OCI-LY7 (cell line): ENCODE results near the gene SLC6A17. TPM values are rescaled to one million over a fixed set of nuclear protein-coding genes. Genes with fewer than 3 reads are reported as not detected.

Experiments
- BruUV-seq: library from RNA; stranded (reverse); fragments of 400-500 nt; replicated peaks from 2 replicates; lab custom pipeline; 2021; lab: Mats Ljungman, UMichigan
- CTCF ChIA-PET: fragments of 300-600 bp; sonication (Branson Sonifier 250); formaldehyde crosslinking; loops from one replicate; lab custom pipeline; 2022; ENCODE audit warnings: antibody characterized with exemption; ENCODE audit not compliant: unreplicated experiment; lab: Charles Lee
- POLR2A ChIA-PET: fragments of 300-600 bp; sonication (Branson Sonifier 250); formaldehyde crosslinking; loops from one replicate; lab custom pipeline; 2022; ENCODE audit warnings: antibody characterized with exemption; lab: Charles Lee
- DNase-seq: peaks from one replicate; pipeline ENCODE4 v3.0.0-alpha.2; 2015; ENCODE audit warnings: low spot score
- H2AFZ ChIP-seq: fragments of 200-600 bp; sonication (generic), shearing (Covaris generic); 2 replicates; pipeline ENCODE4 v1.6.1; 2014; ENCODE audit warnings: mild to moderate bottlenecking, antibody characterized with exemption, low read length, moderate library complexity
- H3K27ac ChIP-seq: fragments of 200-600 bp; sonication (generic); 2 replicates; pipeline ENCODE4 v1.5.1; 2014; ENCODE audit warnings: mixed run types, low read depth, mild to moderate bottlenecking, moderate library complexity, low read length, inconsistent platforms; ENCODE audit not compliant: poor library complexity, severe bottlenecking
- H3K36me3 ChIP-seq: fragments of 200-600 bp; sonication (generic); 2 replicates; pipeline ENCODE4 v1.6.1; 2014; ENCODE audit warnings: mild to moderate bottlenecking, antibody characterized with exemption, low read length, moderate library complexity, mixed read lengths; ENCODE audit not compliant: insufficient read depth
- H3K4me1 ChIP-seq: fragments of 200-600 bp; sonication (generic); 2 replicates; pipeline ENCODE4 v1.5.1; 2014; ENCODE audit warnings: mild to moderate bottlenecking, low read length; ENCODE audit not compliant: insufficient read depth, poor library complexity, severe bottlenecking
- H3K4me2 ChIP-seq: fragments of 200-600 bp; sonication (generic); 2 replicates; pipeline ENCODE4 v1.6.1; 2014; ENCODE audit warnings: mild to moderate bottlenecking, low read length
- H3K4me3 ChIP-seq: fragments of 200-600 bp; sonication (generic); 2 replicates; pipeline ENCODE4 v1.5.1; 2014; ENCODE audit warnings: mild to moderate bottlenecking, low read depth, low read length; ENCODE audit not compliant: poor library complexity, severe bottlenecking
- H3K79me2 ChIP-seq: fragments of 200-600 bp; sonication (generic); 2 replicates; pipeline ENCODE4 v1.6.1; 2016; ENCODE audit warnings: low read depth, mild to moderate bottlenecking, low read length, moderate library complexity, mixed read lengths; ENCODE audit not compliant: insufficient read depth
- H3K9me2 ChIP-seq: fragments of 200-600 bp; sonication (generic); 2 replicates; pipeline ENCODE4 v1.6.1; 2016; ENCODE audit warnings: mild to moderate bottlenecking, low read length, mixed read lengths; ENCODE audit not compliant: insufficient read depth
- H3K9me3 ChIP-seq: fragments of 200-600 bp; sonication (generic); 2 replicates; pipeline ENCODE4 v1.6.1; 2014; ENCODE audit warnings: mild to moderate bottlenecking, mixed run types, low read length, mixed read lengths
- H4K20me1 ChIP-seq: fragments of 200-600 bp; sonication (generic); 2 replicates; pipeline ENCODE4 v1.6.1; 2014; ENCODE audit warnings: mild to moderate bottlenecking, antibody characterized with exemption, low read length, moderate library complexity, mixed read lengths; ENCODE audit not compliant: insufficient read depth
- EZH2phosphoT487 ChIP-seq: fragments of 200-600 bp; sonication (generic); IDR thresholded peaks from 2 replicates; pipeline ENCODE4 v1.6.1; 2018; ENCODE audit warnings: low read depth, borderline replicate concordance, mild to moderate bottlenecking, mixed run types, antibody characterized with exemption, low read length, moderate library complexity, mixed read lengths
- intact Hi-C: fragments of 100-400 bp; cut with micrococcal nuclease; formaldehyde crosslinking; loops from one replicate; pipeline ENCODE4 v1.10.0; 2022; ENCODE audit not compliant: unreplicated experiment
- total RNA-seq, 2 experiments: library from RNA; depleted of rRNA in 1 of 2; stranded (reverse); fragments of >200 nt in 1 of 2; shearing (Covaris generic) in 1 of 2; gene quantifications; 2 replicates each; pipeline ENCODE4 v1.2.3, GENCODE V29; 2014 to 2022
- TF ChIP-seq, protein P1 (sequence below): fragments of 200-600 bp; sonication (generic); conservative IDR thresholded peaks from 2 replicates; pipeline ENCODE4 v1.5.1; 2014; ENCODE audit warnings: mild to moderate bottlenecking, antibody characterized with exemption, low read length, moderate library complexity, mixed read lengths

Gene SLC6A17
- total RNA-seq, 2 experiments from 2014 or later: not detected

DNA sequence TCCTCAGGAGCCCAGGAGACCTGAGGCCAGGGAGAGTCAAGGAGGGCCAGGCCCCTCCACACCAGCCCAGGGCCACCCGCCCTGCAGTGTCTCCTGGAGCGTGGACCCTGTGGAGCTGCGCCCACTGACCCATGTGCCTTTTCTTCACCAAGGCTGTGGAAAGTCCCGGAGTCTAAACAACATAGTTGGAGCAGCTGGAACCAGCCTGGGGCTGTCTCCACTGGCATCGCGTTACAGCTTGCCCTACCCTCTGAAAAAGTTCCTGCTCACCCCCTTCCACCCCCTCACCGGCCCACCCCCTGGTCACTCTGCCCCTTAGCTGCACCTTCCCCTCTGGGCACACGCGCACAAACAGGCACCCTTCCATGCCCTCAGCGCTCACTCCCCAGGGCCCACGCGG, 78.1 kb downstream of the SLC6A17 start:
- Histone ChIP-seq H3K9me3 (no peaks in the 10 kb centered on the region), H3K4me3 (no peak overlapping the region), H3K36me3 (no peaks in the 10 kb centered on the region), H3K4me2 (no peak overlapping the region), H4K20me1 (no peaks in the 10 kb centered on the region), H3K4me1 (no peaks in the 10 kb centered on the region), H3K79me2 (no peaks in the 10 kb centered on the region), H2AFZ (no peak overlapping the region), H3K9me2 (no peaks in the 10 kb centered on the region), H3K27ac (no peak overlapping the region)
- ChIA-PET POLR2A (interaction anchor here (0.7 kb wide), 1 partner anchor 15 kb away, joined by 3 read pairs; no protein-coding TSS in a partner anchor), CTCF (interaction anchor here (0.6 kb wide), 1 partner anchor 48 kb away, joined by 3 read pairs; no protein-coding TSS in a partner anchor)
- intact Hi-C loops: no loop called here
- BruUV-seq: no TSS peak
- TF ChIP-seq, protein P1, sequence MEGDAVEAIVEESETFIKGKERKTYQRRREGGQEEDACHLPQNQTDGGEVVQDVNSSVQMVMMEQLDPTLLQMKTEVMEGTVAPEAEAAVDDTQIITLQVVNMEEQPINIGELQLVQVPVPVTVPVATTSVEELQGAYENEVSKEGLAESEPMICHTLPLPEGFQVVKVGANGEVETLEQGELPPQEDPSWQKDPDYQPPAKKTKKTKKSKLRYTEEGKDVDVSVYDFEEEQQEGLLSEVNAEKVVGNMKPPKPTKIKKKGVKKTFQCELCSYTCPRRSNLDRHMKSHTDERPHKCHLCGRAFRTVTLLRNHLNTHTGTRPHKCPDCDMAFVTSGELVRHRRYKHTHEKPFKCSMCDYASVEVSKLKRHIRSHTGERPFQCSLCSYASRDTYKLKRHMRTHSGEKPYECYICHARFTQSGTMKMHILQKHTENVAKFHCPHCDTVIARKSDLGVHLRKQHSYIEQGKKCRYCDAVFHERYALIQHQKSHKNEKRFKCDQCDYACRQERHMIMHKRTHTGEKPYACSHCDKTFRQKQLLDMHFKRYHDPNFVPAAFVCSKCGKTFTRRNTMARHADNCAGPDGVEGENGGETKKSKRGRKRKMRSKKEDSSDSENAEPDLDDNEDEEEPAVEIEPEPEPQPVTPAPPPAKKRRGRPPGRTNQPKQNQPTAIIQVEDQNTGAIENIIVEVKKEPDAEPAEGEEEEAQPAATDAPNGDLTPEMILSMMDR: no peak
- TF ChIP-seq EZH2phosphoT487: no peak
- DNase-seq: no peak

DNA sequence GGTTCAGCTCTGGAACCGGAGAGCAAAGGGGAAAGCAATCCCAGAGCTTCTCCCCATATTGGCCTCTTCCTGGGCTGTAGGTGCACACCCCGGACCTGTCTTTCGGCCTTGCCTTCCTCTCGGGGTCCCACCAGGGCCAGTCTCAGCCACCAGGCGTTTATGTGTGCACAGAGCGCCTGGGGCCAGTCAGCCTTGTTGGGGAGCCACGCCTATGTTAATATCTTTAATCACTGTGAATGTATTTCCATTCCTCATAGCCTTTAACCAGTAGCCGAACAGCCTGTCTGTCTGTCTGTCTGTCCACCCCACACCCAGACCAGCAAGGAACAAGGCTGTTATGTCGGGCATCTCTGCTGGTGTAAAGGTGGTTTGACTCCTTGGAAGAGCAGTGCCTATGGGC, 78.6 kb downstream of the SLC6A17 start:
- Histone ChIP-seq H2AFZ (no peak overlapping the region), H3K79me2 (no peaks in the 10 kb centered on the region), H4K20me1 (no peaks in the 10 kb centered on the region), H3K4me1 (no peaks in the 10 kb centered on the region), H3K9me2 (no peaks in the 10 kb centered on the region), H3K9me3 (no peaks in the 10 kb centered on the region), H3K27ac (no peak overlapping the region), H3K36me3 (no peaks in the 10 kb centered on the region), H3K4me3 (no peak overlapping the region), H3K4me2 (no peak overlapping the region)
- CTCF ChIA-PET: interaction anchor here (0.6 kb wide), 1 partner anchor 48 kb away, joined by 3 read pairs; no protein-coding TSS in a partner anchor
- BruUV-seq: no TSS peak
- no peak for TF ChIP-seq EZH2phosphoT487
- TF ChIP-seq, protein P1: no peak
- DNase-seq: no peak
- POLR2A ChIA-PET: interaction anchor here (0.7 kb wide), 1 partner anchor 15 kb away, joined by 3 read pairs; no protein-coding TSS in a partner anchor
- intact Hi-C loops: no loop called here

DNA sequence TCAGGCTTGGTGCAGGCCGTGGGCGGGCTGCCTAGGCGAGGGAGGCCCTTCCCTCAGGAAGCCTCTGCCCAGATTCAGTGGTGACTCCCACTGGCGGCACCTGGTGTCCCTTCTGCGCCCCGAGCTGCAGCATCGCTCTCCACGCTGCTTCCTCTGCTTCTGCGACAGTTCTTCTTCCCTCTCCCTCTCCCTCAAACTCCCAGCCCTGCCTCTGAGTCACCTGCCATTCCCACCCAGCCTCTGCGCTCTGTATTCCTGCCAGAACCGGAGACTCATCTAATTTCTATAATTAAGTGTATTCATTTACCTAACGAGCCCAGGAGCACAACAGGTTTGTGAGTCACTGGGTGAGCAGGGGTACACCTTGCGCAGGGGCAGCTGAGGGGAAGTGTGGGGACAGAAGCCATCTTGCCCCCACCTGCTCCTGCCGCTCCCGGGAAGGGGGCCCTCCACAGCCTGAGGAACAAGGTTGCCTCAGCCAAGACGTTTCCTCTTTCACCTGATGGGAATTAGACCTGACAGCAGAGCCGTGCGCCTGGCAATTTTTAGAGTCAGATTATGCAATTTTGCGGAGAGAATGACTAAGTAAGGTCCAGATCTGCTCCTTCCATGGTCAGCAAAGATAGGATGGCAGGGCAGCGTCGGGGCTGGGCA, 79.2 kb downstream of the SLC6A17 start:
- no peak overlapping the region for H3K4me2 ChIP-seq
- no peak for DNase-seq
- TF ChIP-seq, protein P1: no peak
- no peak for TF ChIP-seq EZH2phosphoT487
- CTCF ChIA-PET: no interaction called here
- H3K9me2 ChIP-seq: no peaks in the 10 kb centered on the region
- H4K20me1 ChIP-seq: no peaks in the 10 kb centered on the region
- H3K27ac ChIP-seq: no peak overlapping the region
- H3K4me1 ChIP-seq: no peaks in the 10 kb centered on the region
- no TSS peak for BruUV-seq
- no peaks in the 10 kb centered on the region for H3K36me3 ChIP-seq
- no peak overlapping the region for H3K4me3 ChIP-seq
- no peaks in the 10 kb centered on the region for H3K9me3 ChIP-seq
- intact Hi-C loops: no loop called here
- H2AFZ ChIP-seq: no peak overlapping the region
- POLR2A ChIA-PET: no interaction called here
- H3K79me2 ChIP-seq: no peaks in the 10 kb centered on the region
